OCI-M1 (cell line): ENCODE results near the gene PITPNM1.
A peak's percentile ranks its signal among the peaks of the same experiment; 100 is the strongest.
"Not testable (repeated sequence)": the region's sequence is repeated elsewhere in the genome, so short reads cannot be mapped to it uniquely, and the experiment has no call there.

Experiments
- DNase-seq: peaks from one replicate; lab custom pipeline; 2025; lab: John Stamatoyannopoulos, UW

Gene PITPNM1

GRCh38 chr11:67523556-67524479 lies 18.7 kb upstream of the PITPNM1 start:
- no peak for DNase-seq

GRCh38 chr11:67522844-67523555 lies 17.8 kb upstream of the PITPNM1 start, which contains the start of gene CABP2:
TSS of gene CABP2 (minus strand) at chr11:67523446. CDS start at chr11:67523326, 120 bp downstream.
- DNase-seq, result no peak

- DNase-seq, result no peak
These were observed 17.2 kb upstream of the PITPNM1 start for GRCh38 chr11:67522338-67522737.

- no peak for DNase-seq
These were observed 16.8 kb upstream of the PITPNM1 start for GRCh38 chr11:67521924-67522323.

- DNase-seq, result no peak
These were observed 16.0 kb upstream of the PITPNM1 start for GRCh38 chr11:67520856-67521824.

GRCh38 chr11:67519726-67520125 lies 14.6 kb upstream of the PITPNM1 start:
- DNase-seq, result no peak

GRCh38 chr11:67517784-67518552 lies 12.8 kb upstream of the PITPNM1 start:
- no peak for DNase-seq

GRCh38 chr11:67516806-67517205 lies 11.6 kb upstream of the PITPNM1 start:
- DNase-seq, result no peak

GRCh38 chr11:67514116-67514515 lies 9.0 kb upstream of the PITPNM1 start:
- DNase-seq, result no peak

GRCh38 chr11:67511558-67511957 lies 6.4 kb upstream of the PITPNM1 start:
- not testable (repeated sequence) for DNase-seq

GRCh38 chr11:67510023-67510345 lies 4.8 kb upstream of the PITPNM1 start:
- DNase-seq, result no peak

GRCh38 chr11:67508486-67509121 lies 3.4 kb upstream of the PITPNM1 start:
- peak; percentile 96 for DNase-seq

- DNase-seq, result peak; percentile 99
These were observed 2.8 kb upstream of the PITPNM1 start, which contains the start of gene CDK2AP2 for GRCh38 chr11:67507864-67508485. TSS of gene CDK2AP2 (minus strand) at chr11:67508162. CDS start at chr11:67508082, 80 bp downstream.

GRCh38 chr11:67507242-67507863 lies 2.2 kb upstream of the PITPNM1 start:
- no peak for DNase-seq

- DNase-seq, result no peak
These were observed 1.4 kb upstream of the PITPNM1 start for GRCh38 chr11:67506426-67507051.

- peak; percentile 91 for DNase-seq
These were observed 638 bp upstream of the PITPNM1 start for GRCh38 chr11:67505605-67506396.

GRCh38 chr11:67504005-67504949 lies 886 bp downstream of the PITPNM1 start:
- DNase-seq, result no peak
